Osteoblast (primary cell): ENCODE results near the gene SEMA6C. TPM values are rescaled to one million over a fixed set of nuclear protein-coding genes. Genes with fewer than 3 reads are reported as not detected.

Experiments used
- DNase-seq: peaks from one replicate; pipeline ENCODE4 v3.0.0; 2011; ENCODE audit warnings: low spot score, mixed read lengths; ENCODE audit not compliant: insufficient read length; ENCODE audit errors: missing footprints
- H2AFZ ChIP-seq: 2 replicates; pipeline ENCODE4 v1.6.0; 2011; ENCODE audit warnings: mild to moderate bottlenecking, low read length
- H3K27ac ChIP-seq: 2 replicates; pipeline ENCODE4 v1.5.1; 2011; ENCODE audit warnings: mild to moderate bottlenecking, low read depth, low read length, moderate library complexity
- H3K27me3 ChIP-seq: 2 replicates; pipeline ENCODE4 v1.6.0; 2012; ENCODE audit warnings: mild to moderate bottlenecking, control low read depth, inconsistent platforms, low read length, moderate library complexity; ENCODE audit not compliant: insufficient read depth
- H3K36me3 ChIP-seq: 2 replicates; pipeline ENCODE4 v1.5.1; 2011; ENCODE audit warnings: mild to moderate bottlenecking, low read length, control low read depth, moderate library complexity; ENCODE audit not compliant: insufficient read depth
- H3K4me1 ChIP-seq: 2 replicates; pipeline ENCODE4 v1.5.1; 2011; ENCODE audit warnings: mild to moderate bottlenecking, low read length, control low read depth, moderate library complexity; ENCODE audit not compliant: insufficient read depth
- H3K4me2 ChIP-seq: 2 replicates; pipeline ENCODE4 v1.6.0; 2011; ENCODE audit warnings: mild to moderate bottlenecking, low read length; ENCODE audit not compliant: insufficient read depth
- H3K4me3 ChIP-seq: fragments of 200-600 bp; sonication (generic); 3 replicates; pipeline ENCODE4 v1.5.1; 2012; ENCODE audit warnings: mild to moderate bottlenecking, low read length, inconsistent platforms; ENCODE audit not compliant: insufficient read depth
- H3K79me2 ChIP-seq: 2 replicates; pipeline ENCODE4 v1.6.0; 2012; ENCODE audit warnings: mild to moderate bottlenecking, low read length, control low read depth, inconsistent platforms; ENCODE audit not compliant: insufficient read depth
- H3K9me3 ChIP-seq: 2 replicates; pipeline ENCODE4 v1.5.1; 2011; ENCODE audit warnings: low read depth, low read length, control low read depth
- H4K20me1 ChIP-seq: 2 replicates; pipeline ENCODE4 v1.6.0; 2012; ENCODE audit warnings: mild to moderate bottlenecking, low read length, control low read depth; ENCODE audit not compliant: insufficient read depth
- CTCF ChIP-seq: IDR thresholded peaks from 2 replicates; pipeline ENCODE4 v1.5.1; 2011; ENCODE audit warnings: mild to moderate bottlenecking, low read depth, low read length, moderate library complexity; ENCODE audit errors: extremely low read depth
- total RNA-seq: library from RNA; depleted of rRNA; stranded (reverse); fragments of >200 nt; gene quantifications from 2 replicates; pipeline ENCODE4 v1.2.3, GENCODE V29; 2012

The SEMA6C gene
- total RNA-seq, 1 donor = 2.2 TPM

- TF ChIP-seq CTCF = no peak
- H3K4me2 ChIP-seq = peak overlapping the region; percentile 91
Measured at GRCh38 chr1:151132335-151133017, 14.0 kb downstream of the SEMA6C start.

DNA sequence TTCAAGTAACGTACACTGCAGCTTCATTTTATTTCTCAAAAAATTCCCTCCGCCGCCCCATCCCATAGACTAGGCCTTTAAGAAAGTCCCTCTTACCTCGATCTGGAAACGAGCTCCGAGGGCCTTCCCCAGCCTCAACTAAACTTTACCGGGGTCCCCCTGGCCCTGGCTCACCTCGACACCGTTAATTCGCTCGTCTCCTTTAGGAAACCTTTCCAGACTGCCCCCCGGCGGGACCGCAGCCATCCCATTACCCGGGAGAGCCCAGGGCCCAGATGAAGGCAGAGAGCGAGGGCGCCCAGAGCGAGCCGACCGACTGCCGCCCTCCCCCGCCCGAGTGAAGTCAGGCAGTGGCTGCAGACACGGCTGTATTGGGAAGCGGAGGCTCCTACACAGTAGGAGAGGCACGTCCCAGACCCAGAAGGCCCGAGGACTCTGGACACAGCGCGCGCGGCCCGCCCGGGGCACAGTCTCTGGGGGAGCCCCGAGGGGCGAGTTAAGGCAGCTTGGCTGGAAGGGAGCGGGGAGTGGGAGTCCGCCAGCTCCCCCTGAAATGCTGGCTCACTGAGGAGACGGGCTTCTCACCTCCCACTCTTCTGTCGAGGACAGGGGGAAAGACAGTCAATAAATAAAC is 14.6 kb downstream of the SEMA6C start:
- no peak for TF ChIP-seq CTCF
- Histone ChIP-seq H4K20me1 (no peaks in the 10 kb centered on the region), H3K36me3 (no peaks in the 10 kb centered on the region), H3K4me1 (peaks cover 10% of the 10 kb centered on the region), H3K79me2 (no peaks in the 10 kb centered on the region), H3K27ac (no peak overlapping the region), H2AFZ (peak overlapping the region; percentile 83), H3K27me3 (no peaks in the 10 kb centered on the region), H3K4me3 (peak overlapping the region; percentile 64), H3K4me2 (peak overlapping the region; percentile 91), H3K9me3 (no peaks in the 10 kb centered on the region)
- peak; percentile 89 for DNase-seq

More at GRCh38 chr1:151132335-151133017, 14.0 kb downstream of the SEMA6C start:
- peak; percentile 71 for DNase-seq
- no peaks in the 10 kb centered on the region for H3K27me3 ChIP-seq
- no peaks in the 10 kb centered on the region for H3K36me3 ChIP-seq
- no peaks in the 10 kb centered on the region for H3K9me3 ChIP-seq
- no peak overlapping the region for H3K4me3 ChIP-seq
- H3K79me2 ChIP-seq = no peaks in the 10 kb centered on the region
- no peaks in the 10 kb centered on the region for H4K20me1 ChIP-seq
- no peak overlapping the region for H3K27ac ChIP-seq
- H2AFZ ChIP-seq = peak overlapping the region; percentile 83
- peaks cover 10% of the 10 kb centered on the region for H3K4me1 ChIP-seq

DNA sequence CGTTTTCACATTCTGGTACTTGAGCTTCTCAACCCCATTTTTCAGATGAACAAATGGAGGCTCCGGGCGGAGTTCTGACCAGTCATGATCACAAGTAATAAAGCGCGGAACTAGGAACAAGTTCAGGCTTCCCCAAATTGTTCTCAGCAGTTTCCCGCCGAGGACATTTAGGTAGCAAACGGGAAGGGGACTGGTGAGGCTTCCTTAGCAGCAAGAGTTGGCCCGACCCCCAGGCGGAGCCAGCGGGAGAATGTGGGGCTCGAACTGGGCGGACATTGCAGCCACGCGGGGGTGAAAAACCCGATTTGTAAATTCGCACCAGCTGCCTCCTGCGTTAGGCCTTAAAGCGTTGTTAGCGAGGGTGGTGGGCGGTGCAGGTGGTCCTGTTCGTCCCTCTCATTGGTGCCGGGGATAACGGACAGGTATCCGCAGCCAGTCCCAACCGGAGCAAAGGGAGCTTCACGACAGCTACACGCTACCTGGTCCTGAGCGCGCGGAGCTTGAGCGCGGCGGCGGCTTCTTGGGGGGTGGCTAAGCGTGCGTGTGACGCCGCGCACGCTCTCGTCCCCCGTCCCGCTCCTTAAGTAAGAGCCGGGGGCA is 15.3 kb downstream of the SEMA6C start:
- no peaks in the 10 kb centered on the region for H3K27me3 ChIP-seq
- no peaks in the 10 kb centered on the region for H3K79me2 ChIP-seq
- peak; percentile 98 for DNase-seq
- no peak overlapping the region for H3K27ac ChIP-seq
- H2AFZ ChIP-seq = peak overlapping the region; percentile 83
- H3K4me2 ChIP-seq = peak overlapping the region; percentile 91
- TF ChIP-seq CTCF = no peak
- peak overlapping the region; percentile 64 for H3K4me3 ChIP-seq
- no peaks in the 10 kb centered on the region for H3K36me3 ChIP-seq
- H3K9me3 ChIP-seq = no peaks in the 10 kb centered on the region
- no peaks in the 10 kb centered on the region for H4K20me1 ChIP-seq
- H3K4me1 ChIP-seq = peaks cover 10% of the 10 kb centered on the region

DNA sequence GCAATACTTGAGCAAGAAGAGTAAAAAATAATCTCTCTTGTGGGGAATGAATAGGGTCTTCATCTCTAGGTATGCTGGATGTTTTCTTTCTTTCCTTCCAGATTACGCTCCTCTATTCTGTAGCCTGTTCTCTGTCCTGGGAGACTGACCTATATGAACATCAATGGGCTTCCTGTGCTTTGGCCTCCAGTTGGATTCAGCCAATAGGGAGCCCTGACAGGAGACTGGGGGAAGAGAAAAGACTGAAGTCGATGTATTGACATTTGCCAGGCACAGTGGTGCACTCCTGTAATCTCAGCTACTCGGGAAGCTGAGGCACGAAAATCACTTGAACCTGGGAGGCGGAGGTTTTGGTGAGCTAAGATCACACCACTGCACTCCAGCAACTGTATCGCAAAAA is 17.6 kb downstream of the SEMA6C start:
- no peaks in the 10 kb centered on the region for H4K20me1 ChIP-seq
- no peaks in the 10 kb centered on the region for H3K27me3 ChIP-seq
- H3K9me3 ChIP-seq = no peaks in the 10 kb centered on the region
- H3K79me2 ChIP-seq = no peaks in the 10 kb centered on the region
- H3K36me3 ChIP-seq = no peaks in the 10 kb centered on the region
- no peak overlapping the region for H3K27ac ChIP-seq
- no peak for TF ChIP-seq CTCF
- H3K4me3 ChIP-seq = no peak overlapping the region
- no peak overlapping the region for H3K4me2 ChIP-seq
- no peak overlapping the region for H2AFZ ChIP-seq
- peaks cover 10% of the 10 kb centered on the region for H3K4me1 ChIP-seq
- no peak for DNase-seq
